Activated T-cell treated with anti-CD3 and anti-CD28 coated beads, Interleukin-2, amount 50 U/mL, for 24 hours (primary cell): Measurements from ENCODE around the gene OR2A1.
"Not testable (repeated sequence)": the region's sequence is repeated elsewhere in the genome, so short reads cannot be mapped to it uniquely, and the experiment has no call there.

Experiments used
- DNase-seq: peaks from one replicate; pipeline ENCODE4 v3.0.0-alpha.2; 2020
- H3K27ac Mint-ChIP-seq: 2 replicates; pipeline ENCODE4 v1.8.0; 2020; ENCODE audit warnings: mild to moderate bottlenecking, mixed read lengths
- H3K27me3 Mint-ChIP-seq: 2 replicates; pipeline ENCODE4 v1.8.0; 2020; ENCODE audit warnings: mixed read lengths
- H3K36me3 Mint-ChIP-seq: 2 replicates; pipeline ENCODE4 v1.8.0; 2020; ENCODE audit warnings: low read depth, mixed read lengths
- H3K4me1 Mint-ChIP-seq: 2 replicates; pipeline ENCODE4 v1.8.0; 2020; ENCODE audit warnings: low read depth, mixed read lengths
- H3K4me3 Mint-ChIP-seq: 2 replicates; pipeline ENCODE4 v1.8.0; 2020; ENCODE audit warnings: mild to moderate bottlenecking, moderate library complexity, mixed read lengths
- H3K9me3 Mint-ChIP-seq: 2 replicates; pipeline ENCODE4 v1.8.0; 2020; ENCODE audit warnings: mixed read lengths

The OR2A1 gene

GRCh38 chr7:144305156-144305555, 7.1 kb upstream of the OR2A1 start:
- H3K4me3 Mint-ChIP-seq, H3K27ac Mint-ChIP-seq, H3K4me1 Mint-ChIP-seq, H3K27me3 Mint-ChIP-seq, H3K9me3 Mint-ChIP-seq, H3K36me3 Mint-ChIP-seq, DNase-seq: not testable (repeated sequence)

GRCh38 chr7:144309702-144310101, 2.5 kb upstream of the OR2A1 start:
- not testable (repeated sequence) for H3K36me3 Mint-ChIP-seq, H3K27ac Mint-ChIP-seq, H3K27me3 Mint-ChIP-seq, H3K4me1 Mint-ChIP-seq, H3K9me3 Mint-ChIP-seq, DNase-seq, H3K4me3 Mint-ChIP-seq

- not testable (repeated sequence) for DNase-seq, H3K27me3 Mint-ChIP-seq, H3K27ac Mint-ChIP-seq, H3K4me3 Mint-ChIP-seq, H3K4me1 Mint-ChIP-seq, H3K9me3 Mint-ChIP-seq, H3K36me3 Mint-ChIP-seq
Measured at GRCh38 chr7:144311218-144311617, 1.0 kb upstream of the OR2A1 start.

GRCh38 chr7:144317537-144317936, 5.3 kb downstream of the OR2A1 start:
- H3K27me3 Mint-ChIP-seq, H3K9me3 Mint-ChIP-seq, H3K27ac Mint-ChIP-seq, H3K4me1 Mint-ChIP-seq, H3K4me3 Mint-ChIP-seq, H3K36me3 Mint-ChIP-seq, DNase-seq: not testable (repeated sequence)

GRCh38 chr7:144319547-144319946, 7.3 kb downstream of the OR2A1 start:
- H3K27ac Mint-ChIP-seq, H3K36me3 Mint-ChIP-seq, H3K27me3 Mint-ChIP-seq, H3K4me1 Mint-ChIP-seq, H3K4me3 Mint-ChIP-seq, DNase-seq, H3K9me3 Mint-ChIP-seq: not testable (repeated sequence)

- not testable (repeated sequence) for H3K4me3 Mint-ChIP-seq
Measured at GRCh38 chr7:144321677-144322206, 9.5 kb downstream of the OR2A1 start.

GRCh38 chr7:144323359-144323758, 11.1 kb downstream of the OR2A1 start:
- H3K9me3 Mint-ChIP-seq, DNase-seq, H3K27ac Mint-ChIP-seq, H3K27me3 Mint-ChIP-seq, H3K36me3 Mint-ChIP-seq, H3K4me3 Mint-ChIP-seq, H3K4me1 Mint-ChIP-seq: not testable (repeated sequence)

More at GRCh38 chr7:144321677-144322206, 9.5 kb downstream of the OR2A1 start:
- DNase-seq, H3K9me3 Mint-ChIP-seq, H3K27me3 Mint-ChIP-seq, H3K4me1 Mint-ChIP-seq, H3K27ac Mint-ChIP-seq, H3K36me3 Mint-ChIP-seq: not testable (repeated sequence)

- not testable (repeated sequence) for H3K27me3 Mint-ChIP-seq, H3K9me3 Mint-ChIP-seq, H3K4me1 Mint-ChIP-seq, H3K27ac Mint-ChIP-seq, H3K4me3 Mint-ChIP-seq, H3K36me3 Mint-ChIP-seq, DNase-seq
Measured at GRCh38 chr7:144325868-144326267, 13.6 kb downstream of the OR2A1 start.

- H3K27me3 Mint-ChIP-seq, H3K4me1 Mint-ChIP-seq, DNase-seq, H3K4me3 Mint-ChIP-seq, H3K36me3 Mint-ChIP-seq, H3K27ac Mint-ChIP-seq, H3K9me3 Mint-ChIP-seq: not testable (repeated sequence)
Measured at GRCh38 chr7:144330044-144330443, 17.8 kb downstream of the OR2A1 start.

GRCh38 chr7:144331221-144331995, 19.2 kb downstream of the OR2A1 start:
- not testable (repeated sequence) for DNase-seq, H3K36me3 Mint-ChIP-seq, H3K4me3 Mint-ChIP-seq, H3K9me3 Mint-ChIP-seq, H3K27ac Mint-ChIP-seq, H3K27me3 Mint-ChIP-seq, H3K4me1 Mint-ChIP-seq

GRCh38 chr7:144331996-144332288, 19.7 kb downstream of the OR2A1 start:
- DNase-seq, H3K9me3 Mint-ChIP-seq, H3K36me3 Mint-ChIP-seq, H3K27me3 Mint-ChIP-seq, H3K4me1 Mint-ChIP-seq, H3K27ac Mint-ChIP-seq, H3K4me3 Mint-ChIP-seq: not testable (repeated sequence)

GRCh38 chr7:144348625-144349024, 36.4 kb downstream of the OR2A1 start:
- DNase-seq, H3K4me1 Mint-ChIP-seq, H3K4me3 Mint-ChIP-seq, H3K36me3 Mint-ChIP-seq, H3K27me3 Mint-ChIP-seq, H3K9me3 Mint-ChIP-seq, H3K27ac Mint-ChIP-seq: not testable (repeated sequence)

GRCh38 chr7:144351667-144352066, 39.4 kb downstream of the OR2A1 start:
- H3K4me3 Mint-ChIP-seq, H3K27ac Mint-ChIP-seq, H3K27me3 Mint-ChIP-seq, H3K4me1 Mint-ChIP-seq, DNase-seq, H3K36me3 Mint-ChIP-seq, H3K9me3 Mint-ChIP-seq: not testable (repeated sequence)

GRCh38 chr7:144355176-144355822, 43.1 kb downstream of the OR2A1 start, which contains the start of gene ARHGEF5:
Gene ARHGEF5 (plus strand): TSS chr7:144355402. CDS start chr7:144362670, 7,268 bp downstream.
- DNase-seq, H3K27me3 Mint-ChIP-seq, H3K36me3 Mint-ChIP-seq, H3K9me3 Mint-ChIP-seq, H3K4me1 Mint-ChIP-seq: not testable (repeated sequence)
- Mint-ChIP-seq H3K27ac (peak within 1 kb of the TSS; percentile 79), H3K4me3 (peak within 1 kb of the TSS; percentile 72)

GRCh38 chr7:144356185-144356584, 44.0 kb downstream of the OR2A1 start:
- not testable (repeated sequence) for H3K4me3 Mint-ChIP-seq, H3K27ac Mint-ChIP-seq, H3K9me3 Mint-ChIP-seq, H3K4me1 Mint-ChIP-seq, H3K27me3 Mint-ChIP-seq, DNase-seq, H3K36me3 Mint-ChIP-seq
